CD1c-positive myeloid dendritic cell (primary cell): ENCODE measurements around the gene KHDC4.

Source experiments
- DNase-seq: peaks from one replicate; pipeline ENCODE4 v3.0.0-alpha.2; 2016; ENCODE audit errors: extremely low spot score

Gene KHDC4

GRCh38 chr1:155934097-155934935 is at the start of gene KHDC4:
Gene KHDC4 (minus strand): TSS chr1:155934413. CDS start chr1:155934373, 40 bp downstream.
- DNase-seq = peak; percentile 99

DNA sequence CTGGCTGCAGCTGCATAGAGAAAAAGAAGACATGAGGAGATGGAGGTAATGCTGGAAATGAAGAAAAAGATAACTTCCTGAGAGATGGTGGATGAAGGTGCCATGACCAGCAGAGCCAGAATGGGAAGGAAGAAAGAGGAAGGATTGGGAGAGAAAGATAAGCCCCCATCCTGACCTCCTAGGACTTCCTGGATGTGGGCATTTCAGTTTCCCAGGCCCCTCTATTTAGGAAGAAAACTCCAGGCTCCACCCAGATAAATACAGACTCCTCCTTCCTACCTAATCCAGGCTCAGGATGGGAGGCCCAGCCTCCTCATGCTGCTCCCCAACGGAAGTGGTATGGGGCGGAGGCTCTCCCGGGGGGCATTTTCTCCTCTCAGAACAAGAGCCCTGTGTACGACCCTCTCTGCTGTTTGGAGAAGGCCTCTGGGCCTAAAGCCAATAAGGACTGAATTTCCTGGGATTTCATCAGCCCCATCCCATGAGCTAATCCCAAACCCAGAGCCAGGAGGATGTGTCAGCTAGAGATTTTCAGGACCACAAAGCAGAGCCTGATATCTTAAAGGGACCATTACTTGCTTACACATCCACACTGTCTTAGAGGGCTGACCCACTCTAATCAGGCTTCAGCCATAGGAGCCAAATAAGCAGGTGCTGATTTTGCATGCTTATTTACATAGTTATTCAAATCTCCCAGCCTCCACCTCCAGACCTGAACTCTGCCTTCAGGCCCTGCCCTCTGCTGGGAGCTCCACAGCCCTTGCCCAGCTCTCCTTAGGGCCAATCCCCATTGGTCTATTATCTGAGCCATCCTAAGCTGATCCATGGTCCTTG is 49.2 kb upstream of the KHDC4 start:
- no peak for DNase-seq

DNA sequence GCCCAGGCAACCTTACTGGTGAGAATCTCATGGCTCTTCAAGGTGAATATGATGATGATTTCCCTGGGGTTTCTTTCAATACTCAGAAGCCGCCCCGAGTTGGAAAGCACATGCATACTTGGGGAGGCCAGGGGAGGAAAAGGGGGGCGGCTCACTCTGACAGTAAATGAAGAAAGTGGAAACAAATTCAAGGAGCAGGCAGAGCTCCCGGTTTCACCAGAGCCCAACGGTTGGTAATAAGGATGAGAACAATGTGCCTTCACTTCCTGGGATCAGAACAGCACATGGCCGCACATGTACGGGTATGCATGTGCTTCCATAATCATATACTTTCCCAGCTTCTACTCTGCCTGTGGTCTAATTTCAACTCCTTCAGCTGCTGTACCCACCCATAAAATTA is 47.9 kb upstream of the KHDC4 start:
- no peak for DNase-seq

DNA sequence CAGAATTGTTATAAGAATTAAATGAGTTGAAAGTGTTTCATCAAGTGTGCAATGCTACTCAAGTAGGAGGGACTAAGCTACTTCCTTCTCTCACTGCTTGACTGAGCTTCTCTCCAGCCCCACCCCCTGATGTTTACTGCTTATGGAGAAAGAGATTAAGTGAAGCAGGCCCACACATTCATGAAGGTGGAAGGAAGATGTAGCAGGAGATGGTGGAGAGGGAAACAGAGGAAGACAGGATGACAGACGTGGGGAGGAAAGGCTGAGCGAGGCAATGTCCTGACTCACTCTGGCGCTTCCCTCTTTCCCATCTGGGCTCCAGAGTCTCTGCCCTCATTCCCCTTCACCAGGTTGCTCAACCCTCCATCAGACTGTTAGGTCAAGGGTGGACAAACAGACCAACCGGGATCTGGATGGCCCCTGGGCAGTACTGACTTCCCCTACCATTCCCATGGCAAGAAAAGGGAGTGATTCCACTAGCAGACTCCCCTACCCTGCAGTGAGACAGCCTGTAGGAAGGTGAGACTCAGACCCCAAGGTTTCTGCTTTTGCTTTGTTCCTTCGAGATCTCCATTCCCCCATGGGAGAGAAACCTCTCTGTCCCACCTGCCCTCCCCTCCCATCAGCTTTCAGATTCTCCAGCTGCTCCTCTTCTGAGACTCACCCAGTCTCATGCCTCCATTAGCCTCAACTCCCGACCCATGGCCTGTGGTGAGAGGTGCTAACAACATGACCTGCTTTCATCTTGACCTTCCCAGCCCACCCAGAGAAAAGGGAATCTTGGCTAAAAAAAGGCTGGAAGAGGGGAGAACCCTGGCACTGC is 47.3 kb upstream of the KHDC4 start:
- DNase-seq = peak; percentile 71

DNA sequence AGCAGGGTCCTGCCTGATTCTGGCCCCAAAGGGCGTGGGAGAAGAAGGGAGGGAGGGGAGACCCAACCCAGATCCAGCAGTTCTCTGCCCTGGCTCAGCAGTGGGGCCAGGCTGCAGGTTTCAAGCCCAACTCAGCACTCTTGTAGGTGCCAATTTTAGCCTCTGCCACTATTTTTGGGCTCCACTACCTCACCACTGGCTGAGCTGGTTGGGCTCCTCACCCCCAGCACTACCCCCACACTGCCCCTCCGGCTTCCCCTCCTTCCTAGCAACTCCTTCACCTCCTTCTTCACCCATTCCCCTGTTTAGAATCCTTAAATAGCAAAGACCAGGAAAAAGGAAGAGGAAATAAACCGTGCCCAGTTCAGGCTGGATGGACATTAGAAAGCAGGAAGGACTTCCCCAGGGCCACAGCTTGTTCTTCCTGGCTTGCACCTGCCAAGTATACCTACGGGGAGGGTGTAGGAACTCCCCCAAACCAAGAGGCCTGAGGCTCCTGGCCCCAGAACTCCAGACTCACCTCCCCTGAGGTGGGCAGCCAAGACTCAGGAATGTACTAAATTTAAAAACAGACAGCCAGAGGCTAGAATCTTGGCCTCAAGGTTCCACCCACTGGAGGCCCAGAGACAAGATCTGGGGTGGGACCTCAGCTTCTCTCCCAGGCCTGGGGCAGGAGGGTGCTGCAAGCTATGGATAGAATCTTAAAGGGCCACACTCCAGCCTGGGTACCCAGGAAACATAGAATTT is 45.6 kb upstream of the KHDC4 start:
- no peak for DNase-seq

DNA sequence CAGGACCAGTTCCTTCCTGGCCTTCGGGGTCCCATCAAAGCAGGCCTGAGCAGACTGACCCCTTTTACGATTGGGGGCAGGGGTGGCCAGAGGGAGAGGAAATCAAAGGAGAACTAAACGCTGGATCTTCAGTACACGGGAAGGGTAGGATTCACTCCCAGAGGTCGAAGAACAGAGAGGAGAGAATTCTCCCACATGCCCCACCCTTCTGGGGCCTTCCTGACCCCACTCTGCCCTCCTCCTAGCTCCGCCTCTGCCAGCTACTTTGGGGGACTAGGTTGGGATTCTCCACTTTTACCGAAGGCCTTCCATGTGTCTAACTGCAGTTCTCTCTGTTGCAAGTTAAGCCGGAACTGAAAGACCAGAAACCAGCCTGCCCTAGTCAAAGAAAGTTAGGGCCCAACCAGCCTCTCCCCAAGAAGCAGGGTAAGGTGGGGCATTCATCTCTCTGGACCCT is 44.8 kb upstream of the KHDC4 start:
- DNase-seq = peak; percentile 55

- DNase-seq = peak; percentile 87
Measured at GRCh38 chr1:155978325-155978972, 44.2 kb upstream of the KHDC4 start, which contains the start of gene ARHGEF2. Gene ARHGEF2 (minus strand): TSS chr1:155978547. CDS start chr1:155978427, 120 bp downstream.

DNA sequence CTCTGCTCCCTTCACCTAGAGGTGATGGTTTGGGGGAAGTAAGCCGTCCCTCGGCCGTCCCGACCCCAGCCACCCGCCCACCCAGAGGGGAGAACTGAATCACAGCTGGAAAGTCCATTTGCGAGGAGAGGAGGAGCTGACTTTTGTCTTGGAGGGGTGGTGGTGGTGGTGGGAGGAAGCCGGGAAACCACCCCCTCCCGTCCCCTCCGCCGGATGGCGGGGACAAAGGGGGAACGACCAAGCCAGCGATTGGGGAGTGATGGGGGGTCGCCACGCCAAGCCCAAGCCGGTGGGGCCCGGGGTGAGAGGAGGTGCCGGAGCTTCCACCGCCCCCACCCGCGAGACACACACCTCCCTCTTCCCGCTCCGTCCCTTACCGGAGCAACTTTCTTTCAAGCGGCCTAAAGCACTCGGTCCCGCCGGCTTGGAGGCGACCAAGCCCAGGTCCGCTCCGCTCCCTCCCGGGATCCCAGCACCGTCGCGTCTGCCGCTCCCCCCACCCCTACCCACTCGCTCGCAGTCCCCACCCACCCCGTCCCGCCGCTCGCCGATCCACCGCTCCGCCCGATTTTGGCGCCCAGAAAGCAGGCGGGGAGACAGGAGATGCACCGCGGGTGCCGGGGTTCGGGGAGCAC is 43.6 kb upstream of the KHDC4 start:
- DNase-seq = peak; percentile 68

DNA sequence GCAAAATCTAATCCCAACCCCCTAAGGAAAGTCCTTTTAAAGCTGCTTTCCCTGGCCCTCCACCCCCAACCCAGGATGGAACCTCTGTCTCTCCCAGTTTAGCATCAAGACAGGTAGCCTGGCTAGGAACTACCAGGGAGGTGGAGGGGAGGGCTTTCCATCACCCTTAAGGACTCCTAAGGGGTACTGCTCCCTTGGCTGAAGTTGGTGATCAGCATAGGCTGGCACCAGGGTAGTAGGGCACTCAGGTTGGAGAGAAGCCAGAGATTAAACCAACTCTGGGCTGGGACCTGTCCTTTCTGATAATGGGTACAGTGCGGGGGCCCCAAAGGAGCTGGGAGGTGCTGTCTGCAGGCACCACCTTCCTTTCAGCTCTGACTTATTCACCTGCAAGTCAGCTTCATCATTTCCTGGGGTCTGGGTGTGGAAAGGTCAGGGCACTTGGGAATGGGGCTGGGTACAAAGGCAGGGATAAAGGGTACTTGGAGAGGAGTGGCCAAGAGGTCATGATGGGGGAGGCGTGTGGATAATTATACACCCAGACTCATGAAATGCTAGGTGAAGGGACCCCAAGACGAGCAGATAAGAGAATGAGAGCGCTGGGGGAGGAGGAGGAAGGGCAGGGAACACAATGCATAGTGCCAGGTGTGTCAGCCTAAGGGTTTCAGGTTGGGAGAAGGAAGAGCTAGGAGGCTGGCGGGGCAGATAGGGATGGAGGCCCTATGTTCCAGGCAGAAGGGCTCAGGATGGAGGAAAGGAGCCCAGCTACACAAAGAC is 42.9 kb upstream of the KHDC4 start:
- DNase-seq = no peak

DNA sequence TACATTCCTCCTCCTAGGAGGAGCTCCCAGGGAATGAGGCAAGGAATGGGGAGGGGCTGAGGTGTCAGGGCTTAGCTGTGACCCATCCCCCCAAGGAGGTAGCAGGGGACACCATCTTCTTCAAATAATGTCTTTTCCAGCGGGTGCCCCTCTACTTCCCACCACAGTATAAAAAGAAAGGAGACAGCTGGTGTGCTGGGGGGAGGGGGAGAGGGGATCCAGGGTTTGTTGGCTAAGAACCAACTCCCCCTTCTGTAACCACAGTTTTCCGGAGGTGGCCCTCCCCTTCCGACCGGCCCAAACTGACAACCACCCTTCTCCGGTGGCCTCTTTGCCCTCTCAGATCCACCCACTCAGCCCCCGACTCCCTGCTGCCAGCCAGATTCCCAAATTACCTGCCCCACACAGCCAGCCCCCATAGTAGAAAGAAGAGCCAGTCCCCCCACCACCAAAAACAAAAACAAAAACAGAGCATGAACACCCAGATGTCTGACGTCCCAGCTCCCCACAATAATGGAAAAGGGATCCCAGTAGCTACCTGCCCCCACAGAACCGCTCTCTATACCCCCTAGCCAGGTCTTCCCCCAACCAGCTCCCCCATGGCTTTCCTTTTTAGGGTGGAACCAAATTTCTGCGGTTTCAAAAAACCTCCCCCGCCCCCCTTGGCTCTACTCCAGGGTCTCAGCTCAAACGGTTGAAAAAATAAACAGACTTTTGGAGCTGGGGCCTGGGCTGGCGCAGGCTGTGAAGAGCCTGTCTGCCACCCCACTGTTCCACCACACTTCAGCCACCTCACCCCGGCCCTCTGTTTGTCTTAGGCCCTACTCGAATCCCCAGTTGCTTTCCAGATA is 42.1 kb upstream of the KHDC4 start:
- DNase-seq = peak; percentile 57

GRCh38 chr1:155975375-155976061 is 41.3 kb upstream of the KHDC4 start:
- no peak for DNase-seq

DNA sequence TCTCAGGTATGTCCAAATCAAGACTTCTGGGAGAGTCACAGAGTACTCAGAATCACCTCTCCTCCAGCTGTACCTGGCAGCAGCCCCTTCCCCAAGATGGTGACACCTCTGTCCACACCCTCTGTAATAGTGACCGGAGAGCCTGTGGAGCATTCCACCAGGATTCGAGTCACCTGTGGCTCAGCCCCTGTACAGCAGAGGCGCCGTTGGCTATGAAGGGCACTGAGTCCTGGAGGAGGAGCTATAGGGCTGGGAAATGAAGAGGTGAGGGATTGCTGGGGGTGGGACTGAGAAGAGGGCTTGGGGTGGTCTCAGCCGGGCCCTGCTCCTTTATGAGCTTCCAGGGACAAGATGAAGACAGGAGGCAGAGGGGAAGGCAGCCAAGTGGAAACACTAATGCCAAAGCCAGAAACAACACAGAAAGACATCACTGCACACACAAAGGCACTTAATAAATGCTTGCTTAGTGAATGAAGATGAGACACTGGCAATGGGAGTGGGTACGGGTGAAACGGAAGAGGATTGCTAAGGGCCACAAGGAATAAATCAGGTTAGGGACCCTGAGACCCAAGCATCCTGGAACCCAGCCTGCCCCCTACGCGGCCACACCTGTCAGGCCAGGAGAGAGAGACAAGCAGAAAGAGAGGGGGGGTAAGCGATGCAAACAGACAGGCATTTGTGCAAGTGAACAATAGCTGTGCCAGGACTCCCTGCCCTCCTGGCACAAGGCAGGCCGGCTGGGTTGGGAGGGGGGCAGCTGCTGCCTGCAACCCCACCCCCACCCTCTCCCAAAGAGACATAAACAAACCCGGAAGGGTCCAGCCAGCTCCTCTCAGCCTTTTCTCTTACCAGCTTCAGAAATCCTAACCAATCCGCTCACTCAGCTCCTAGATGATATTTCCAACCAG is 40.2 kb upstream of the KHDC4 start:
- DNase-seq = no peak

DNA sequence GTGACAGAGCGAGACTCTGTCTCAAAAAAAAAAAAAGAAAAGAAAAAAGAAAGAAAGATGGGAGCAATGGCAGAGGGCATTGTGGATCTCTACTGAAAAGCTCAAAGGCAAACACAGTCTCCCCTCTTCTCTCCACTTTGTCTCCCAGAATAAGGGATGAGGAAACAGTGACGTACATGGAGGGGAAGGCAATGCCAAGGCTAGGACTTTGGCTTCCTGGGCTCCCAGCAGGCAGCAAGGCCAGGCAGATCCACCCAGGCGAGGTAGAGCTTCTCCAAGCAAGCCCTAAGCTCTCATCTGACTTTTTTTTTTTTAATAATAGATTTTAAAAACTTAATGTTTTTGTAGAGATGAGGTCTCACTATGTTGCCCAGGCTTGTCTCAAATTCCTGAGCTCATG is 39.5 kb upstream of the KHDC4 start:
- no peak for DNase-seq

DNA sequence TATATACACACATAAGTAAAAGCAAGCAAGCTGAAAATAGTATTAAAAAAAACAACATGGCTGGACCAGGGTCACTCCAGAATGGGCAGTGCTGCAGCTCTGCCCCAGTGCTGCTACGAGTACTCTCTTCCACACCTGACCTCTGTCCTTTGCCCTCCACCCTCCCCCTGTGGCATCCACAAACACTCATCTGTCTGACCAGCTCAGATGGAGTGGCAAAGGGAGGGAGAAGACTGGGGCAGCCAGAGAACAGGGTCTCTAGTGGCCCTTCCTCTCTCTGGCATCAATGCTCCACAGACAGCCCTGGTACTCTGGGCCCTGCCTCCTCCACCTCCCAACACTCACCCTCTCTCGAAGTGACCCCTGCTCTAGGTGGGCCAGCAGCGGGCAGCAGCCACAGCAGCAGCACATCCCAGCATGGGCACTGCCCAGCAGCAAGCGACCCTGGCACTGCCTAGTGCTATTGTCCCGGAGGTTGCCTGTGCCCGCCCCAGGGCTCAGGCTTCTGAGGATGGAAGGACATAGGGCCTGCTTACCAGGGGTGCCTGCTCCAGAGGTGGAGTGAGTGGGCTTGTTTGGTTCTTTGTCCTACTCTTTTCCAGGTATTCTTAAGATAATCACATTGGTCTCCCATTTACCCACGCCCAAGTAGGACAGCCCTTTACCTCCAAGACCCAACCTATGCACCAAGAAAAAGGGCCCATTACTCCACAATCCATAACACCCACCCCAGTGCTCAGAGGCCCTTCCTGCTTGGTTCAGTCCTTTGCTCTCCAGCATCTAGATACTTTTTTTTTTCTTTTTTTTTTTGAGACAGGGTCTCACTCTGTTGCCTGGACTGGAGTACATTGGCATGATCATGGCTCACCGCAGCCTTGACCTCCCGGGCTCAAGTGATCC is 37.9 kb upstream of the KHDC4 start:
- DNase-seq = no peak

DNA sequence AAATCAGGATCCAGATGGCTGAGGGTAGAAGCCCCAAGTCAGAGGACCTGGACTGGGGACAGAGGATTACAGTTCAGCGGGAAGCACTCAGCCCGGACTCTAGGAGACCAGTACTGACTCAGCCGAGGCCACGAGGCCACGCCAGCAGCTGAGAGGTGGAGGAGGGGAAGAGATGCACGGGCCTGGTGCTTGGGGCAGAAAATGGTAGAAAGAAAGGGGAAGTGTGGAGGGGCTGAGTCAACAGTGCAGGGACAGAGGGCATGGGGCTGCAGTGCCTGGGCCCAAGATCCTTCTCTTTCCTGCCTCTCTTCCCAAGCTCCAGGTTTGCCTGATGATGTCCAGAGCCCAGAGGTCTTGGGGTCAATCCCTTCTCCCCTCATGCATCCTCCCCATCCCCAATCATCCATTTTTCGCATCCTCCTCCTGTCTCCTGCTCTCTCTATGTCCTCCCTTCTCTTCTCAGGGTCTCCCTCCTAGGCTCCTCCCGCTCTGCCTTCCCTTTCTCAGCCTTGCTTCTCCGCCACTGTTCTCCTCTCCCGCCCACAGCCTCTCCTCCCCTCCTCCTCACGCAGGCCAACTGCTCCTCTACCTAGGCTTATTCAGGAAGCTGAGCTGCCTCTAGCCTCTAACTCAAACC is 36.4 kb upstream of the KHDC4 start:
- DNase-seq = peak; percentile 92
